Measurements from ENCODE around the gene EFCAB5.

- TF ChIP-seq POLR2AphosphoS5 (IDR thresholded peaks at IDR 0.05) (no peak), EP300 (conservative IDR thresholded peaks at IDR 0.05; ENCODE audit: poor library complexity, severe bottlenecking) (no peak), EZH2 (IDR thresholded peaks at IDR 0.05; ENCODE audit: borderline replicate concordance, insufficient read depth, low read length, poor library complexity, severe bottlenecking) (no peak), RAD21 (conservative IDR thresholded peaks at IDR 0.05) (no peak), TAF1 (IDR thresholded peaks at IDR 0.05; ENCODE audit: low read depth) (no peak), MXI1 (conservative IDR thresholded peaks at IDR 0.05; ENCODE audit: poor library complexity, severe bottlenecking) (no peak), REST (IDR thresholded peaks at IDR 0.05; ENCODE audit: borderline replicate concordance) (no peak)
- TF ChIP-seq, protein P1, sequence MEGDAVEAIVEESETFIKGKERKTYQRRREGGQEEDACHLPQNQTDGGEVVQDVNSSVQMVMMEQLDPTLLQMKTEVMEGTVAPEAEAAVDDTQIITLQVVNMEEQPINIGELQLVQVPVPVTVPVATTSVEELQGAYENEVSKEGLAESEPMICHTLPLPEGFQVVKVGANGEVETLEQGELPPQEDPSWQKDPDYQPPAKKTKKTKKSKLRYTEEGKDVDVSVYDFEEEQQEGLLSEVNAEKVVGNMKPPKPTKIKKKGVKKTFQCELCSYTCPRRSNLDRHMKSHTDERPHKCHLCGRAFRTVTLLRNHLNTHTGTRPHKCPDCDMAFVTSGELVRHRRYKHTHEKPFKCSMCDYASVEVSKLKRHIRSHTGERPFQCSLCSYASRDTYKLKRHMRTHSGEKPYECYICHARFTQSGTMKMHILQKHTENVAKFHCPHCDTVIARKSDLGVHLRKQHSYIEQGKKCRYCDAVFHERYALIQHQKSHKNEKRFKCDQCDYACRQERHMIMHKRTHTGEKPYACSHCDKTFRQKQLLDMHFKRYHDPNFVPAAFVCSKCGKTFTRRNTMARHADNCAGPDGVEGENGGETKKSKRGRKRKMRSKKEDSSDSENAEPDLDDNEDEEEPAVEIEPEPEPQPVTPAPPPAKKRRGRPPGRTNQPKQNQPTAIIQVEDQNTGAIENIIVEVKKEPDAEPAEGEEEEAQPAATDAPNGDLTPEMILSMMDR (IDR thresholded peaks at IDR 0.05; ENCODE audit: poor library complexity, severe bottlenecking) = no peak
These were observed 191.8 kb downstream of the EFCAB5 start for GRCh38 chr17:30133197-30133596.

Data from neural cell (in vitro differentiated cells).